OCI-LY1 (cell line): ENCODE results near the gene KCNG4.

Source experiments
- EZH2 ChIP-seq: fragments of 200-600 bp; sonication (generic), shearing (Covaris generic); IDR thresholded peaks from 2 replicates; pipeline ENCODE4 v1.8.0; 2017; ENCODE audit warnings: borderline replicate concordance, mixed run types, mild to moderate bottlenecking, antibody characterized with exemption, low read length, moderate library complexity, mixed read lengths
- TF ChIP-seq, protein P1 (sequence below): fragments of 200-600 bp; sonication (generic), shearing (Covaris generic); IDR thresholded peaks from 2 replicates; pipeline ENCODE4 v1.5.1; 2017; ENCODE audit warnings: mild to moderate bottlenecking, antibody characterized with exemption, low read length, moderate library complexity, mixed read lengths

DNA sequence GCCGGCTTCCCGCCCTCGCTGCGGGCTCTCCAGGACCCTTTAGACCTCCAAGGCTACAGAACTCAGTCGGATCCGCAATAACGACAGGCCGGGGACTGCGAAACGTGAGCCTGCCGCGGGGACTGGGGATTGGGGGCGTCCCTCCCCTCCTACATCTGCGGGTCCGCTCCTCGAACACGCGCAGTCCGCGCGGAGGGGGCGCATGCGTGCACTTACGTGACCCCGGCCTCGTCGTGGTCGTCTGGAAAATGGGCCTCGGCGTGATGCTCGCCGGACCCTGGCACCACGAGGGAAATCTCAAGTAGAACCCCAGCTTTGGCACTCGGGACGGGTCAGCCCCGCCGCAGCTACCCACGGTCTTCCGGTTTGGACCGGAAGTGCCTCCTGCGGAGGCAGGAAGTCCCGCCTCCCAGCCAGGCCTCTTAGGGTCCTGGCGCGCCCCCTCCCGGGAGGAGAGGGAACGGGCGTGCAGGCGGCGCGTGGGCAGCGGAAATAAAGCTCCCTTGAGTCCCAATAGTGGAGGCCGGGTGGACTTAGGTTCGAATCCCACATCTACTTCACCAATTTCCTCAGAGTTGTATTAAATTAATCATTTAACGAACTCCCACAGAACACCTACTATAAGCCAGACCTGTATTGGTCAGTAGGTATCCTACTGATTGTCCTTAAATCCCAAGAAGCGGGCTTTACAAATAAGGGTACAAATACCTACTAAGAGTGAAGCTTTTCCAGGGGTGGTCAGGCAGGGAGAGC is 53.0 kb downstream of the KCNG4 start, which contains the start of gene TAF1C:
- TF ChIP-seq, protein P1, sequence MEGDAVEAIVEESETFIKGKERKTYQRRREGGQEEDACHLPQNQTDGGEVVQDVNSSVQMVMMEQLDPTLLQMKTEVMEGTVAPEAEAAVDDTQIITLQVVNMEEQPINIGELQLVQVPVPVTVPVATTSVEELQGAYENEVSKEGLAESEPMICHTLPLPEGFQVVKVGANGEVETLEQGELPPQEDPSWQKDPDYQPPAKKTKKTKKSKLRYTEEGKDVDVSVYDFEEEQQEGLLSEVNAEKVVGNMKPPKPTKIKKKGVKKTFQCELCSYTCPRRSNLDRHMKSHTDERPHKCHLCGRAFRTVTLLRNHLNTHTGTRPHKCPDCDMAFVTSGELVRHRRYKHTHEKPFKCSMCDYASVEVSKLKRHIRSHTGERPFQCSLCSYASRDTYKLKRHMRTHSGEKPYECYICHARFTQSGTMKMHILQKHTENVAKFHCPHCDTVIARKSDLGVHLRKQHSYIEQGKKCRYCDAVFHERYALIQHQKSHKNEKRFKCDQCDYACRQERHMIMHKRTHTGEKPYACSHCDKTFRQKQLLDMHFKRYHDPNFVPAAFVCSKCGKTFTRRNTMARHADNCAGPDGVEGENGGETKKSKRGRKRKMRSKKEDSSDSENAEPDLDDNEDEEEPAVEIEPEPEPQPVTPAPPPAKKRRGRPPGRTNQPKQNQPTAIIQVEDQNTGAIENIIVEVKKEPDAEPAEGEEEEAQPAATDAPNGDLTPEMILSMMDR: peak; percentile 95
- no peak for TF ChIP-seq EZH2
